HepG2 (cell line): Measurements from ENCODE around the gene SHISA6. TPM values are rescaled to one million over a fixed set of nuclear protein-coding genes. Genes with fewer than 3 reads are reported as not detected.

ENCODE experiments used
- ATAC-seq: fragments of 200-7000 bp; cut with Tn5 transposase; 3 replicates; pipeline ENCODE4 v1.9.1; 2020; ENCODE audit warnings: mild to moderate bottlenecking, moderate library complexity
- BruUV-seq: library from RNA; stranded (reverse); fragments of 400-500 nt; replicated peaks from 2 replicates; lab custom pipeline; 2021; lab: Mats Ljungman, UMichigan
- CTCF ChIA-PET: fragments of 300-600 bp; formaldehyde crosslinking; extraction: SDS; loops from one replicate; lab custom pipeline; 2021; ENCODE audit warnings: low total read pairs, inconsistent platforms, low intra/inter-chr PET ratio; lab: Yijun Ruan, JAX
- POLR2A ChIA-PET: fragments of 350-600 bp; sonication (Branson Sonifier 250); formaldehyde crosslinking; loops from one replicate; lab custom pipeline; 2020; ENCODE audit warnings: antibody characterized with exemption, inconsistent platforms; lab: Yijun Ruan, JAX
- DNase-seq: peaks from one replicate; pipeline ENCODE4 v3.0.0-alpha.2; 2015; ENCODE audit warnings: low spot score
- FAIRE-seq: peaks from 3 replicates; lab custom pipeline; 2011; peaks lifted over from hg19 to GRCh38; lab: Jason Lieb, UNC
- H2AFZ ChIP-seq: one replicate; pipeline ENCODE4 v1.6.1; 2011; ENCODE audit warnings: low read length, inconsistent platforms
- H3K27ac ChIP-seq: fragments of 300-600 bp; 3 replicates; pipeline ENCODE4 v1.8.0; 2011; ENCODE audit warnings: mixed run types, mild to moderate bottlenecking, mixed read lengths, low read length, inconsistent platforms; ENCODE audit not compliant: insufficient read depth; ENCODE audit errors: extremely low read length
- H3K27me3 ChIP-seq, 2 experiments: fragments of 200-600 bp in 1 of 2; 2 replicates in 1 of 2; 3 replicates in 1 of 2; pipeline versions ENCODE4 v1.6.0 to v1.8.0; 2011; ENCODE audit warnings: low read length in 2 of 2, mild to moderate bottlenecking in 2 of 2, moderate library complexity in 2 of 2, inconsistent platforms in 1 of 2; ENCODE audit not compliant: insufficient read depth in 2 of 2, control insufficient read depth in 1 of 2
- H3K36me3 ChIP-seq, 2 experiments: fragments of 200-600 bp in 1 of 2; replicated peaks in 1 of 2; 2 replicates in 1 of 2; 3 replicates in 1 of 2; pipeline versions ENCODE4 v1.5.1 to v1.8.0; 2011; ENCODE audit warnings: low read length in 2 of 2, inconsistent platforms in 1 of 2; ENCODE audit not compliant: insufficient read depth in 2 of 2, control insufficient read depth in 1 of 2
- H3K4me1 ChIP-seq: 2 replicates; pipeline ENCODE4 v1.5.1; 2012; ENCODE audit warnings: low read length, inconsistent platforms; ENCODE audit not compliant: insufficient read depth
- H3K4me2 ChIP-seq: 2 replicates; pipeline ENCODE4 v1.6.0; 2011; ENCODE audit warnings: low read depth, low read length, inconsistent platforms
- H3K4me3 ChIP-seq, 3 experiments: fragments of 200-600 bp in 1 of 3; sonication (generic), shearing (Covaris generic) in 1 of 3; replicated peaks in 1 of 3; 2 replicates each; pipeline ENCODE4 v1.5.1; 2011 to 2016; ENCODE audit warnings: low read length in 3 of 3, inconsistent platforms in 2 of 3, low read depth in 2 of 3, mild to moderate bottlenecking in 2 of 3, control low read depth in 1 of 3, mixed read lengths in 1 of 3; ENCODE audit not compliant: insufficient read depth in 1 of 3
- H3K79me2 ChIP-seq: one replicate; pipeline ENCODE4 v1.6.1; 2011; ENCODE audit warnings: low read length, inconsistent platforms; ENCODE audit not compliant: insufficient read depth
- H3K9ac ChIP-seq: 2 replicates; pipeline ENCODE4 v1.6.0; 2011; ENCODE audit warnings: mild to moderate bottlenecking, low read depth, low read length, inconsistent platforms; ENCODE audit not compliant: insufficient read depth
- H3K9me3 ChIP-seq: 2 replicates; pipeline ENCODE4 v1.5.1; 2012; ENCODE audit warnings: mild to moderate bottlenecking, low read length
- H4K20me1 ChIP-seq: 2 replicates; pipeline ENCODE4 v1.6.0; 2011; ENCODE audit warnings: inconsistent platforms, mild to moderate bottlenecking, low read length, moderate library complexity; ENCODE audit not compliant: insufficient read depth
- DMAP1 ChIP-seq: IDR thresholded peaks from 2 replicates; pipeline ENCODE4 v1.6.1; 2016
- FOXO1 ChIP-seq: sonication (generic); formaldehyde crosslinking; IDR thresholded peaks from 2 replicates; pipeline ENCODE4 v1.4.0; 2020; ENCODE audit warnings: missing genetic modification reagents
- IRX3 ChIP-seq: sonication (generic); formaldehyde crosslinking; IDR thresholded peaks from 2 replicates; pipeline ENCODE4 v1.8.1; 2023; ENCODE audit warnings: mild to moderate bottlenecking, low read depth, missing genetic modification reagents, borderline replicate concordance
- MYNN ChIP-seq: sonication (generic); formaldehyde crosslinking; IDR thresholded peaks from 2 replicates; pipeline ENCODE4 v1.4.0; 2020; ENCODE audit warnings: mild to moderate bottlenecking, low read depth, missing genetic modification reagents
- NFATC3 ChIP-seq: sonication (generic); formaldehyde crosslinking; IDR thresholded peaks from 2 replicates; pipeline ENCODE4 v1.5.1; 2020; ENCODE audit warnings: mild to moderate bottlenecking, missing genetic modification reagents
- NRL ChIP-seq: sonication (generic); formaldehyde crosslinking; IDR thresholded peaks from 2 replicates; pipeline ENCODE4 v1.5.0; 2020; ENCODE audit warnings: missing genetic modification reagents, mild to moderate bottlenecking, moderate library complexity, borderline replicate concordance
- POGZ ChIP-seq: sonication (generic); formaldehyde crosslinking; IDR thresholded peaks from 2 replicates; pipeline ENCODE4 v1.4.0; 2020; ENCODE audit warnings: mild to moderate bottlenecking, missing genetic modification reagents
- ZMAT3 ChIP-seq: sonication (generic); formaldehyde crosslinking; conservative IDR thresholded peaks from 2 replicates; pipeline ENCODE4 v1.7.0; 2021; ENCODE audit warnings: missing genetic modification reagents
- ZNF121 ChIP-seq: sonication (generic); formaldehyde crosslinking; IDR thresholded peaks from 2 replicates; pipeline ENCODE4 v1.5.0; 2020; ENCODE audit warnings: mild to moderate bottlenecking, missing genetic modification reagents
- ZNF670 ChIP-seq: sonication (generic); formaldehyde crosslinking; IDR thresholded peaks from 2 replicates; pipeline ENCODE4 v1.8.0; 2022; ENCODE audit warnings: mild to moderate bottlenecking, missing genetic modification reagents, borderline replicate concordance
- ZNF678 ChIP-seq: sonication (generic); formaldehyde crosslinking; IDR thresholded peaks from 2 replicates; pipeline ENCODE4 v1.4.0; 2020; ENCODE audit warnings: mild to moderate bottlenecking, missing genetic modification reagents
- WGBS: methylation state at CpG from one replicate; pipeline ENCODE4 v1.1.6; 2017; ENCODE audit warnings: low lambda C conversion rate; 5-methylcytosine and 5-hydroxymethylcytosine counted together
- in situ Hi-C: cut with HindIII; loops from 2 replicates; pipeline ENCODE4 v1.10.0; 2017; ENCODE audit warnings: low pct_unique_long_range_greater_than_20kb; ENCODE audit not compliant: extremely low pct_ligation_motif_present
- intact Hi-C: fragments of 100-400 bp; cut with micrococcal nuclease; formaldehyde crosslinking; loops from one replicate; pipeline ENCODE4 v1.10.0; 2022; ENCODE audit not compliant: unreplicated experiment
- polyA plus RNA-seq, 8 experiments: library from polyadenylated mRNA; depleted of rRNA in 3 of 8; stranded (reverse) in 7 of 8; unstranded in 1 of 8; fragments of >200 nt; fragmentation: Illumina TruSeq in 4 of 8; extraction: Trizol in 4 of 8; gene quantifications; 2 replicates each; pipeline versions ENCODE4 v1.2.1 to v1.2.3, GENCODE V29; 2011 to 2016; ENCODE audit warnings: low read depth in 4 of 8, missing spikeins in 1 of 8, mixed read lengths in 1 of 8; ENCODE audit not compliant: insufficient read depth in 1 of 8
- total RNA-seq, 5 experiments: library from RNA; depleted of rRNA; stranded (reverse); fragments of >200 nt; fragmentation: Illumina TruSeq; extraction: Trizol; gene quantifications; 2 replicates each; pipeline ENCODE4 v1.2.3, GENCODE V29; 2016; ENCODE audit warnings: low read depth in 1 of 5
- TF ChIP-seq, protein P1 (sequence below): sonication (generic); formaldehyde crosslinking; IDR thresholded peaks from 2 replicates; pipeline ENCODE4 v1.8.0; 2022; ENCODE audit warnings: missing genetic modification reagents, mild to moderate bottlenecking, moderate library complexity, borderline replicate concordance
- TF ChIP-seq, protein P2 (sequence below), 2 experiments: fragments of 450-650 bp in 1 of 2; sonication (generic) in 1 of 2; formaldehyde crosslinking in 1 of 2; IDR thresholded peaks; 2 replicates each; pipeline versions ENCODE4 v1.6.1 to v1.8.0; 2016 to 2022; ENCODE audit warnings: antibody characterized with exemption in 1 of 2, mild to moderate bottlenecking in 1 of 2, missing genetic modification reagents in 1 of 2
- TF ChIP-seq, protein P3 (sequence below): sonication (generic); formaldehyde crosslinking; IDR thresholded peaks from 2 replicates; pipeline ENCODE4 v1.5.0; 2020; ENCODE audit warnings: missing genetic modification reagents, mild to moderate bottlenecking, borderline replicate concordance

Gene SHISA6
- total and polyA plus RNA-seq, 2 of the 13 experiments (the other 11 are each of a cell fraction or from before 2014, with no cell fraction given) = not detected

DNA sequence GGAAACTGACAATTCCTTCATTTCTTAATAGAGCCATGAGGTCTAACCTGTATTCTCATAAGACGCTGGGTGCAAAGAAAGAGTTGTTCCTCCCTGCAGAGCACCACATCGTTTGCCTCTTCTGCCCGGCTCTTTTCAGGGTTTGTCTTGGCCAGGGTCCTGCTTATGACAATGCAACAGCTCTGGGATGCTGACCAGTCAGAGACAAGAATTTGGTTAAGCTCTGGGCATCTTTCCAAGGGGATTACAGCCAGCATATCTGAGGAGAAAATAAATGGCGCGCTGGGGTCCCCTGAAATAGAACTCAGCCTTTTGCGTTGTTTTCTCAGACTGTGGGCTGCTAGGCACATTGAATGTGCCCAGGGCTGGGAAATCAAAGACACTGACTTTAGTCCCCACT is 128.6 kb downstream of the SHISA6 start:
- H4K20me1 ChIP-seq = no peaks in the 10 kb centered on the region
- intact Hi-C loops (no loop called here), in situ Hi-C loops (no loop called here)
- no peak for FAIRE-seq
- CTCF ChIA-PET = no interaction called here
- H3K4me1 ChIP-seq = no peaks in the 10 kb centered on the region
- H2AFZ ChIP-seq = no peak overlapping the region
- H3K4me3 ChIP-seq = no peak overlapping the region
- H3K27ac ChIP-seq = no peak overlapping the region
- no peaks in the 10 kb centered on the region for H3K36me3 ChIP-seq
- no peak for ATAC-seq
- no peak overlapping the region for H3K9ac ChIP-seq
- no peaks in the 10 kb centered on the region for H3K79me2 ChIP-seq
- H3K27me3 ChIP-seq = no peaks in the 10 kb centered on the region
- DNase-seq = no peak
- no peaks in the 10 kb centered on the region for H3K9me3 ChIP-seq
- H3K4me2 ChIP-seq = no peak overlapping the region
- POLR2A ChIA-PET = no interaction called here
- TF ChIP-seq ZNF678 (CRISPR knock-in tag) (no peak), IRX3 (CRISPR knock-in tag) (no peak), ZMAT3 (CRISPR knock-in tag) (no peak), MYNN (CRISPR knock-in tag) (no peak), NFATC3 (CRISPR knock-in tag) (no peak), NRL (CRISPR knock-in tag) (no peak), DMAP1 (CRISPR knock-in tag) (no peak), POGZ (CRISPR knock-in tag) (no peak), ZNF670 (no peak), FOXO1 (CRISPR knock-in tag) (no peak), ZNF121 (no peak)
- TF ChIP-seq, protein P1, sequence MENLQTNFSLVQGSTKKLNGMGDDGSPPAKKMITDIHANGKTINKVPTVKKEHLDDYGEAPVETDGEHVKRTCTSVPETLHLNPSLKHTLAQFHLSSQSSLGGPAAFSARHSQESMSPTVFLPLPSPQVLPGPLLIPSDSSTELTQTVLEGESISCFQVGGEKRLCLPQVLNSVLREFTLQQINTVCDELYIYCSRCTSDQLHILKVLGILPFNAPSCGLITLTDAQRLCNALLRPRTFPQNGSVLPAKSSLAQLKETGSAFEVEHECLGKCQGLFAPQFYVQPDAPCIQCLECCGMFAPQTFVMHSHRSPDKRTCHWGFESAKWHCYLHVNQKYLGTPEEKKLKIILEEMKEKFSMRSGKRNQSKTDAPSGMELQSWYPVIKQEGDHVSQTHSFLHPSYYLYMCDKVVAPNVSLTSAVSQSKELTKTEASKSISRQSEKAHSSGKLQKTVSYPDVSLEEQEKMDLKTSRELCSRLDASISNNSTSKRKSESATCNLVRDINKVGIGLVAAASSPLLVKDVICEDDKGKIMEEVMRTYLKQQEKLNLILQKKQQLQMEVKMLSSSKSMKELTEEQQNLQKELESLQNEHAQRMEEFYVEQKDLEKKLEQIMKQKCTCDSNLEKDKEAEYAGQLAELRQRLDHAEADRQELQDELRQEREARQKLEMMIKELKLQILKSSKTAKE (CRISPR knock-in tag) = no peak
- TF ChIP-seq, protein P2, sequence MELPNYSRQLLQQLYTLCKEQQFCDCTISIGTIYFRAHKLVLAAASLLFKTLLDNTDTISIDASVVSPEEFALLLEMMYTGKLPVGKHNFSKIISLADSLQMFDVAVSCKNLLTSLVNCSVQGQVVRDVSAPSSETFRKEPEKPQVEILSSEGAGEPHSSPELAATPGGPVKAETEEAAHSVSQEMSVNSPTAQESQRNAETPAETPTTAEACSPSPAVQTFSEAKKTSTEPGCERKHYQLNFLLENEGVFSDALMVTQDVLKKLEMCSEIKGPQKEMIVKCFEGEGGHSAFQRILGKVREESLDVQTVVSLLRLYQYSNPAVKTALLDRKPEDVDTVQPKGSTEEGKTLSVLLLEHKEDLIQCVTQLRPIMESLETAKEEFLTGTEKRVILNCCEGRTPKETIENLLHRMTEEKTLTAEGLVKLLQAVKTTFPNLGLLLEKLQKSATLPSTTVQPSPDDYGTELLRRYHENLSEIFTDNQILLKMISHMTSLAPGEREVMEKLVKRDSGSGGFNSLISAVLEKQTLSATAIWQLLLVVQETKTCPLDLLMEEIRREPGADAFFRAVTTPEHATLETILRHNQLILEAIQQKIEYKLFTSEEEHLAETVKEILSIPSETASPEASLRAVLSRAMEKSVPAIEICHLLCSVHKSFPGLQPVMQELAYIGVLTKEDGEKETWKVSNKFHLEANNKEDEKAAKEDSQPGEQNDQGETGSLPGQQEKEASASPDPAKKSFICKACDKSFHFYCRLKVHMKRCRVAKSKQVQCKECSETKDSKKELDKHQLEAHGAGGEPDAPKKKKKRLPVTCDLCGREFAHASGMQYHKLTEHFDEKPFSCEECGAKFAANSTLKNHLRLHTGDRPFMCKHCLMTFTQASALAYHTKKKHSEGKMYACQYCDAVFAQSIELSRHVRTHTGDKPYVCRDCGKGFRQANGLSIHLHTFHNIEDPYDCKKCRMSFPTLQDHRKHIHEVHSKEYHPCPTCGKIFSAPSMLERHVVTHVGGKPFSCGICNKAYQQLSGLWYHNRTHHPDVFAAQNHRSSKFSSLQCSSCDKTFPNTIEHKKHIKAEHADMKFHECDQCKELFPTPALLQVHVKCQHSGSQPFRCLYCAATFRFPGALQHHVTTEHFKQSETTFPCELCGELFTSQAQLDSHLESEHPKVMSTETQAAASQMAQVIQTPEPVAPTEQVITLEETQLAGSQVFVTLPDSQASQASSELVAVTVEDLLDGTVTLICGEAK (IDR thresholded peaks at IDR 0.05) = no peak
- TF ChIP-seq, protein P2 (CRISPR knock-in tag; IDR thresholded peaks at IDR 0.05) = no peak
- TF ChIP-seq, protein P3, sequence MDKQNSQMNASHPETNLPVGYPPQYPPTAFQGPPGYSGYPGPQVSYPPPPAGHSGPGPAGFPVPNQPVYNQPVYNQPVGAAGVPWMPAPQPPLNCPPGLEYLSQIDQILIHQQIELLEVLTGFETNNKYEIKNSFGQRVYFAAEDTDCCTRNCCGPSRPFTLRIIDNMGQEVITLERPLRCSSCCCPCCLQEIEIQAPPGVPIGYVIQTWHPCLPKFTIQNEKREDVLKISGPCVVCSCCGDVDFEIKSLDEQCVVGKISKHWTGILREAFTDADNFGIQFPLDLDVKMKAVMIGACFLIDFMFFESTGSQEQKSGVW (CRISPR knock-in tag) = no peak
- BruUV-seq = no TSS peak
- 28% methylated on average over 5 of the region's 6 CpGs for WGBS
